H9 (cell line): ENCODE results near the gene SH3BGRL3. TPM values are rescaled to one million over a fixed set of nuclear protein-coding genes. Genes with fewer than 3 reads are reported as not detected.

ENCODE experiments used
- DNase-seq: peaks from one replicate; pipeline ENCODE4 v3.0.0-alpha.2; 2017
- H2AFZ ChIP-seq: one replicate; pipeline ENCODE4 v1.6.1; 2013; ENCODE audit warnings: mild to moderate bottlenecking, low read length, control low read depth, moderate library complexity
- H2AK5ac ChIP-seq: 2 replicates; pipeline ENCODE4 v1.6.1; 2013; ENCODE audit warnings: low read length, control low read depth, mixed read lengths; ENCODE audit not compliant: insufficient read length
- H2BK120ac ChIP-seq: one replicate; pipeline ENCODE4 v1.6.1; 2013; ENCODE audit warnings: low read depth, mild to moderate bottlenecking, low read length, control low read depth, inconsistent platforms; ENCODE audit not compliant: poor library complexity, severe bottlenecking
- H2BK12ac ChIP-seq: 2 replicates; pipeline ENCODE4 v1.6.1; 2013; ENCODE audit warnings: low read length, control low read depth, mixed read lengths, low read depth; ENCODE audit not compliant: insufficient read length
- H2BK15ac ChIP-seq: 2 replicates; pipeline ENCODE4 v1.6.1; 2013; ENCODE audit warnings: low read depth, low read length, control low read depth
- H2BK20ac ChIP-seq: one replicate; pipeline ENCODE4 v1.6.1; 2013; ENCODE audit warnings: low read depth, mild to moderate bottlenecking, low read length, control low read depth, inconsistent platforms; ENCODE audit not compliant: poor library complexity, severe bottlenecking
- H2BK5ac ChIP-seq: 2 replicates; pipeline ENCODE4 v1.6.1; 2013; ENCODE audit warnings: low read length, control low read depth, mixed read lengths; ENCODE audit not compliant: insufficient read length
- H3K14ac ChIP-seq: 2 replicates; pipeline ENCODE4 v1.6.1; 2013; ENCODE audit warnings: low read length, control low read depth; ENCODE audit not compliant: insufficient read depth
- H3K18ac ChIP-seq: 2 replicates; pipeline ENCODE4 v1.6.1; 2013; ENCODE audit warnings: low read depth, mild to moderate bottlenecking, mixed read lengths, low read length, control low read depth; ENCODE audit not compliant: insufficient read length
- H3K23ac ChIP-seq: 2 replicates; pipeline ENCODE4 v1.6.1; 2013; ENCODE audit warnings: low read length, control low read depth, mixed read lengths, low read depth; ENCODE audit not compliant: insufficient read length
- H3K23me2 ChIP-seq: 2 replicates; pipeline ENCODE4 v1.6.1; 2013; ENCODE audit warnings: low read depth, mild to moderate bottlenecking, mixed read lengths, low read length, control low read depth; ENCODE audit not compliant: insufficient read length, poor library complexity, severe bottlenecking
- H3K27ac ChIP-seq: 2 replicates; pipeline ENCODE4 v1.5.1; 2013; ENCODE audit warnings: low read length, control low read depth, mixed read lengths, low read depth; ENCODE audit not compliant: insufficient read length
- H3K27me3 ChIP-seq: 2 replicates; pipeline ENCODE4 v1.6.1; 2013; ENCODE audit warnings: low read length, control low read depth, inconsistent platforms; ENCODE audit not compliant: insufficient read depth
- H3K4ac ChIP-seq: 2 replicates; pipeline ENCODE4 v1.6.1; 2013; ENCODE audit warnings: low read depth, mild to moderate bottlenecking, control low read depth, inconsistent platforms, low read length, moderate library complexity
- H3K4me1 ChIP-seq: 2 replicates; pipeline ENCODE4 v1.6.1; 2013; ENCODE audit warnings: low read length, control low read depth, inconsistent platforms; ENCODE audit not compliant: insufficient read depth
- H3K4me2 ChIP-seq: 2 replicates; pipeline ENCODE4 v1.6.1; 2013; ENCODE audit warnings: low read length, control low read depth, mixed read lengths; ENCODE audit not compliant: insufficient read length, insufficient read depth
- H3K56ac ChIP-seq: 2 replicates; pipeline ENCODE4 v1.6.1; 2013; ENCODE audit warnings: low read depth, mild to moderate bottlenecking, mixed read lengths, low read length, control low read depth; ENCODE audit not compliant: insufficient read length
- H3K79me1 ChIP-seq: 2 replicates; pipeline ENCODE4 v1.6.1; 2013; ENCODE audit warnings: low read depth, mild to moderate bottlenecking, moderate library complexity, low read length, control low read depth, inconsistent platforms; ENCODE audit not compliant: insufficient read depth, poor library complexity, severe bottlenecking
- H3K79me2 ChIP-seq: 2 replicates; pipeline ENCODE4 v1.6.1; 2013; ENCODE audit warnings: low read length, control low read depth, inconsistent platforms; ENCODE audit not compliant: insufficient read depth
- H3K9ac ChIP-seq: 2 replicates; pipeline ENCODE4 v1.6.1; 2013; ENCODE audit warnings: low read length, control low read depth, mixed read lengths; ENCODE audit not compliant: insufficient read length; ENCODE audit errors: extremely low read depth
- H3K9me3 ChIP-seq: one replicate; pipeline ENCODE4 v1.6.1; 2013; ENCODE audit warnings: low read depth, low read length, inconsistent platforms; ENCODE audit not compliant: control insufficient read depth
- H3T11ph ChIP-seq: one replicate; pipeline ENCODE4 v1.6.1; 2013; ENCODE audit warnings: mild to moderate bottlenecking, low read length, control low read depth, inconsistent platforms
- H4K20me1 ChIP-seq: one replicate; pipeline ENCODE4 v1.6.1; 2013; ENCODE audit not compliant: control insufficient read depth, insufficient read length, insufficient read depth
- H4K5ac ChIP-seq: 2 replicates; pipeline ENCODE4 v1.6.1; 2013; ENCODE audit warnings: low read depth, mild to moderate bottlenecking, mixed read lengths, low read length, control low read depth; ENCODE audit not compliant: insufficient read length
- H4K8ac ChIP-seq: replicated peaks from 2 replicates; pipeline ENCODE4 v1.6.1; 2013; ENCODE audit warnings: low read length, control low read depth, mixed read lengths, low read depth; ENCODE audit not compliant: insufficient read length
- H4K91ac ChIP-seq: 2 replicates; pipeline ENCODE4 v1.6.1; 2013; ENCODE audit warnings: low read depth, mild to moderate bottlenecking, moderate library complexity, mixed read lengths, low read length, control low read depth; ENCODE audit not compliant: insufficient read length
- H3K27ac Mint-ChIP-seq, 3 experiments: 2 replicates in 2 of 3; 3 replicates in 1 of 3; pipeline ENCODE4 v1.8.0; 2020 to 2021; ENCODE audit warnings: mixed read lengths in 3 of 3, mild to moderate bottlenecking in 1 of 3, moderate library complexity in 1 of 3
- H3K27me3 Mint-ChIP-seq: 2 replicates; pipeline ENCODE4 v1.8.0; 2021; ENCODE audit warnings: low read depth, mild to moderate bottlenecking, moderate library complexity, mixed read lengths
- H3K36me3 Mint-ChIP-seq, 3 experiments: 2 replicates in 2 of 3; 3 replicates in 1 of 3; pipeline ENCODE4 v1.8.0; 2020 to 2021; ENCODE audit warnings: low read depth in 3 of 3, mixed read lengths in 3 of 3; ENCODE audit not compliant: insufficient read depth in 1 of 3
- H3K4me1 Mint-ChIP-seq, 2 experiments: 2 replicates each; pipeline ENCODE4 v1.8.0; 2020; ENCODE audit warnings: mixed read lengths in 2 of 2
- H3K4me3 Mint-ChIP-seq, 2 experiments: 2 replicates in 1 of 2; 3 replicates in 1 of 2; pipeline ENCODE4 v1.8.0; 2020 to 2021; ENCODE audit warnings: mild to moderate bottlenecking in 2 of 2, mixed read lengths in 2 of 2, moderate library complexity in 1 of 2
- H3K9me3 Mint-ChIP-seq, 2 experiments: 2 replicates in 1 of 2; 3 replicates in 1 of 2; pipeline ENCODE4 v1.8.0; 2020; ENCODE audit warnings: mild to moderate bottlenecking in 2 of 2, mixed read lengths in 2 of 2, moderate library complexity in 1 of 2
- CTCF ChIP-seq: fragments of 200-600 bp; sonication (generic); conservative IDR thresholded peaks from 3 replicates; pipeline ENCODE4 v1.8.0; 2021; ENCODE audit warnings: antibody characterized with exemption, mild to moderate bottlenecking
- WGBS: extraction: QIAGEN DNeasy Blood & Tissue Kit; methylation state at CpG from one replicate; pipeline ENCODE4 v1.1.7; 2013; ENCODE audit warnings: missing lambda C conversion rate, low lambda C conversion rate, mixed read lengths; ENCODE audit not compliant: insufficient read length; ENCODE audit errors: extremely low coverage; 5-methylcytosine and 5-hydroxymethylcytosine counted together
- total RNA-seq: library from RNA; stranded (reverse); gene quantifications from 2 replicates; pipeline ENCODE4 v1.2.1, GENCODE V29; 2021

Gene SH3BGRL3
- total RNA-seq, 1 experiment from 2014 or later: 86.3 TPM

DNA sequence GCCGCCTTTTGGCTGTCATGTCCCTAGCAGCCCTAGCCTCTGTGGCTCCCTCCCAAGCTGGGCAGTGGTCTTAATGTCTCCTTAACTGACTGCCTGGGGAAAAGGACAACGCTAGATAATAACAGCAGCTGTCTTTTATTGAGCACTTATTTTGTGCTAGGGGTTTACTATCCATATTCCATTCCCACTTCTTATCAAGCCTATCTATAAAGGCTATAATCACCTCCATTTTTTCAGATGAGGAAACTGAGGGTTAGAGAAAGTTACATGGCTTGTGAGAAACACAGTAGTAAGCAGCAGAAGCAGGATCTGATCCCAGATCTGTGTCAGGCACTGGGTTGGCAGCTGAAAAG lies 6.2 kb downstream of the SH3BGRL3 start:
- Histone ChIP-seq H3K27ac (no peak overlapping the region), H3K23ac (no peak overlapping the region), H4K8ac (no peak overlapping the region), H2BK15ac (no peak overlapping the region), H3K9me3 (no peaks in the 10 kb centered on the region), H3K4me1 (peaks cover 8% of the 10 kb centered on the region; the same call in 1 of the 2 replicates), H2BK120ac (no peak overlapping the region), H2BK5ac (no peak overlapping the region), H3T11ph (no peak overlapping the region), H3K4ac (no peak overlapping the region), H4K20me1 (peaks cover 2% of the 10 kb centered on the region), H2BK20ac (no peak overlapping the region), H3K18ac (no peak overlapping the region), H4K5ac (no peak overlapping the region), H3K14ac (no peak overlapping the region), H4K91ac (no peak overlapping the region), H3K23me2 (no peaks in the 10 kb centered on the region), H3K27me3 (no peaks in the 10 kb centered on the region), H3K9ac (no peak overlapping the region), H2AK5ac (no peak overlapping the region), H2AFZ (no peak overlapping the region), H3K4me2 (no peak overlapping the region), H3K79me2 (no peaks in the 10 kb centered on the region), H2BK12ac (no peak overlapping the region), H3K79me1 (no peaks in the 10 kb centered on the region), H3K56ac (no peak overlapping the region)
- H3K27me3 Mint-ChIP-seq: no peaks in the 10 kb centered on the region; the same call in 1 of the 2 replicates
- H3K27ac Mint-ChIP-seq: no peak overlapping the region
- TF ChIP-seq CTCF: no peak
- H3K9me3 Mint-ChIP-seq: no peaks in the 10 kb centered on the region; a peak in 1 of 5 replicates
- no peak overlapping the region; a peak in 1 of 5 replicates for H3K4me3 Mint-ChIP-seq
- WGBS: no CpG with 5 or more reads among the region's 2 CpGs
- no peak for DNase-seq
- H3K36me3 Mint-ChIP-seq: peaks cover 6 to 11% (median 9%) of the 10 kb centered on the region in 3 experiments; a peak in 6 of 7 replicates
- peaks cover 48 to 53% of the 10 kb centered on the region in 2 experiments for H3K4me1 Mint-ChIP-seq
